Kasumi-1 (cell line): Measurements from ENCODE around the gene GBX2.

Experiments used
- DNase-seq, 2 experiments: peaks; one replicate each; lab custom pipeline; 2025; lab: John Stamatoyannopoulos, UW

GBX2 gene

GRCh38 chr2:236168110-236169080 lies at the start of gene GBX2:
GBX2 (minus strand) TSS chr2:236168386; CDS start chr2:236167971, 415 bp downstream.
- DNase-seq = no peak

DNA sequence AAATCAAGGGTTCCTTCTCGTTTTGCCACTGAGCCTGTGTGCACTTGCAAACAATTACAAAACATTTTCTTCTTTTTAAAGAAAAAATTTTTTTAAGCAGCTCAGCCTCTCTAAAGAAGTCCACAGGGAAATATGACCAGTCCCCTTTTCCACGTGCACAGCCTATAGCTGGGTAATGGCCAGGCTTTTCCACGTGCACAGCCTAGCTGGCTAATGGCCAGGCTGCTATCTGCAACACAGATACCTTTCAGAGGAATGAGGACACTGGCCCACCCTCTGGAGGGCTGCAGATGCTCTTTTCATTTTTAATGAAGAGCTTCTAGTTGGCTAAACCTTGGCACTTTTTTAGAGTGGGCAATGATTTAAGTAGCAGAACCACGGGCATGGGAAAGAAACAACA lies 49.7 kb upstream of the GBX2 start:
- no peak for DNase-seq

DNA sequence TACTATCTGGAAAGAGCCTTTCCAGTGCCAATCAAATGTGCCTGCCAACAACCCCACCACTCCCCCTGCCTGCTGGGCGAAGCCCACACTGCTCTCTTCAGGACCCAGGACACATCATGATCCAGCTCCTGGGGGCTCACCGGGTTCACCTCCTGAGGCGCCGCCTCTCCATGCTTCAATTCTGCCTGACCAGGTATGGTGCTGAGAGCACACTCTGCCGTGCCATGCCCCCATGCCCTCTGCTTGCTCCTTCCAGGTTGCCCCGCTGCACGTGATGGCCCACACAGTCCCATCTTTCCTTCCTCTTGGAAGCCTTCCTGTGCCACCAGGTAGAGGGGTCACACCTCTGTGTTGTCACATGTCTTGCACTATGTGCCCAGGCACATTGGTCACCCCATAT lies 48.5 kb upstream of the GBX2 start:
- no peak for DNase-seq

GRCh38 chr2:236215761-236216333 lies 47.7 kb upstream of the GBX2 start:
- no peak for DNase-seq

- no peak for DNase-seq
Observed at GRCh38 chr2:236215196-236215595, 47.0 kb upstream of the GBX2 start.

- DNase-seq = no peak
Observed at GRCh38 chr2:236214376-236214995, 46.3 kb upstream of the GBX2 start.

- DNase-seq = no peak
Observed at GRCh38 chr2:236211296-236211695, 43.1 kb upstream of the GBX2 start.

DNA sequence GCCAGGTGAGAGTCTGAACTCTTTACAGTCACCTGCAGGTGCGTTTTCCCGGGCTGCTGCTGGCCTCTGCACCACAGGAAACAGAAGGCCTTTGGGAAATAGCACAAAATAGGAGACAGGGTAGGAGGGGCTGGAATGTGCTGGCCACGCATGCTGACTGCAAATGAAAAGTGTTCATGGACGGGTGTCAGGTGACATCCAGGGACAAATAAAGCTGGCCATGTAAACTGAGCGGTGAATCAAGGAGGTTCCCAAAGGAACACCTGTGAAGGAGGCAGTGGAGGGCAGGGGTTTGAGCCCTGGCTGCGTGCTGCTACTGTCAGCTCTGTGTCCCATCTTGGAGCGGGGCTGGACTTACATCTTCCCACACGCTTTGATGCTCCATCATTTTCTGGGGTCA lies 42.4 kb upstream of the GBX2 start:
- no peak for DNase-seq

GRCh38 chr2:236209996-236210395 lies 41.8 kb upstream of the GBX2 start:
- no peak for DNase-seq

GRCh38 chr2:236209535-236209934 lies 41.3 kb upstream of the GBX2 start:
- no peak for DNase-seq

GRCh38 chr2:236208019-236208926 lies 40.1 kb upstream of the GBX2 start:
- no peak for DNase-seq

DNA sequence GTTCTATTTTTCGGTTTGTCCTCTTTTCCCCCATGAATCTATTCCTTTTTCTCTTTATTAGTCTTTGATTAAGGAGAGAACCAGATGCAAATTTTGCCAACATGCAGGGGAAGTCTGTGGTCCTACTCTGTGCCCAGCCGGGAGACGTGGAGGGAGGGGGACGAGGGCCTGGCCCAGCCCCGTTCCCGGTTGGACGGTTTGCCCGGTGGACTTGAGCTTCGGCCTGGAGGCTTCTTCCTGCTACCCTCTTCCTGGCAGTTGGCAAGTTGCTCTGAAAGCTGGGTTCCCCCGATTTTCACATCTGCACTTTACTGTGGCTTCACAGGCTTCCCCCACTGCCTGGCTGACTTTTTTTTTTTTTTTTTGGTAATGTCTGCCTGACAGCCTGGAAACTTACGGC lies 39.3 kb upstream of the GBX2 start:
- DNase-seq = no peak

DNA sequence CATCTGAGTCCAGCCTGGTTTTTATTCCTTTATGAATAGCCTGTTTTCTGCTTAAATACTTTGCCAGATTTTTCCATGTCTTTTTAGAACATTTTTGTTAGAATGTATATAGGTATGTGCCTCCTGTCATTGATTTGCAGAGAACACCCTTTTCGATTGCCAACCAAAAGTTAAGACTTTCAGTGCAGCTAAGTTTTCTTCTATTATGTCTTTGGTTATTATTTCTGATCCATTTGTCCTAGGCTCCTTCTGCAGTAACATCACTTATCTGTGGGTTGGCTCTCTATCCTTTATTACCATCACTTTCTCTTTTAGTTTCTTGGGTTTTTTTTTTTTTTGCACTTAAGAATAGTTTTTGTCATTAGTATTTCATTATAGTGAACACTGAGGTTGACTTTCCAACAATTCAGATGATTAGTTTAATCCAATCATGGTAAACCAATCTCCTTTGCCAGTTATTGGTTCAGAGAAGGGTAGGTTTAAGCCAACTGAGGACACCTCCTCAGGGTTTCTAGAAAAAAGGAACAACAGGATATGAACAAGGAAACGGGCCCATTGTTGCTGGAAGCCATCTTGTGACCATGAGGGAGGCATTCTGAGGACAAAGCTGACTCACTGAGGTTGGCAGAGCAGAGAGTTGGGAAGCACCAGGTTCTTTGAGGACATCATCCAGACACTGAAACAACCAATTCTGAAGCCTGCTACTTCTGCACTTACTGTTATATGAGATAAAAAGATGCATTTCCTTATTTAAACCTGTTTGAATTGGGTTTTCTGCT lies 37.9 kb upstream of the GBX2 start:
- no peak for DNase-seq

GRCh38 chr2:236204953-236205352 lies 36.8 kb upstream of the GBX2 start:
- no peak for DNase-seq

- no peak for DNase-seq
Observed at GRCh38 chr2:236200378-236200777, 32.2 kb upstream of the GBX2 start.

DNA sequence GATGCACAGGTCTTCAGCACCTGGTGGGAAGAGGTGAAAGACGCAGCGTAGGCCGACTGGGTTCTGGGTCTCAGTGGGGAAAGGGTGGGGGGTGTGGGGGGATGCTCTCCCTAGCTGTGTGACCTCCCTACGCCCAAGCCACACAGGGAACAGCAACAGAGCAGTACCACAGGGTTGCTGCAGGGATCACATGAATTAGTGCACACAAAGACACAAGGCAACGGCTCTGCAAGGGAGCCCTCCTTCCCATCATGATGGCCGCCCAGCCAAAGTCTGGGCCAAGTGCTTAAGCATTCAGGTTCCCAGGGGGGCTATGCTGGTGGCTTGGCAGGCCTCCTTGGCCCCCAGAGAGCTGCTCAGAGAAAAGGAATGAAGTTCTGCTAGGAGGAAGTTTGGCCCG lies 28.2 kb upstream of the GBX2 start:
- DNase-seq = no peak

GRCh38 chr2:236195726-236196125 lies 27.5 kb upstream of the GBX2 start:
- no peak for DNase-seq

DNA sequence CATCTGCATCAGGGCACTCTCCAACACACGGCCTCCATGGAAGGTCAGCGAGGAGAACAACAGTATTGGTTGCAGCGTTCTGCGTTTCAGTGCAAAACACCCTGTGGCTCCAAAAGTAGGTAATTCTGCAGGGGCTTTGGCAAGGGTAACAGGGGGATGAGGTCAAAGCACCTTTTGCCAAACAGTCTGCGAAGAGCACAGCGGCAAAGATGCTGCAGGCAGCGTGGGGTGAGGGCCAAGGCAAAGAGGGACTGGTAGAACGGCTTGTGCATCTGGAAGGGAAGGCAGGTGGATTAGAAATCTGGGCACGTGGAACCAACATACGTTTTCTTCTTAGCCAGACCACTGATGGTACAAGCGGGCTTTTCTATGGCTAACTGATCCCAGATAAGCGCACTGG lies 26.6 kb upstream of the GBX2 start:
- no peak for DNase-seq

- DNase-seq = no peak
Observed at GRCh38 chr2:236193026-236193425, 24.8 kb upstream of the GBX2 start.

DNA sequence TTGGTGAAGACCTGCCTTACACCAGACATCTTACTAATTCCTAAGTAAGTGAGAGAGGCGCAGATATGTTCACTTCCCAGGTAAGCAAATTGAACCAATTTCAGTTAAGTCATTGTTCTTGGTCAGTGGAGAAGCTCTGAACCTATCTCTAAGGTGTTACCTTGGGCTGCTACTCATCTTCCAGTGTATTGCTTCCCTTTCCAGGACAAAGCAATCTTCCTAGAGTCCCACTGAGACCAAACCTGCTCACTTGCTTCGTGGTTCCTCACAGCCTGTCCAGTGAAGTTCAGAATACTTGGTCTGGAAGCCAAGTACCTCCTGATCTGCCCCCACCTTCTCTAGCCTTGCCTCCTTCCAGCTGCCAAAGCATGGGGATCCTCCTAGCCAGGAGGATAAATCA lies 22.5 kb upstream of the GBX2 start:
- DNase-seq = no peak

- DNase-seq = no peak
Observed at GRCh38 chr2:236184701-236185100, 16.5 kb upstream of the GBX2 start.
